ENCODE data around the gene SAMD4B.
"Not testable (repeated sequence)": the region's sequence is repeated elsewhere in the genome, so short reads cannot be mapped to it uniquely, and the experiment has no call there.

The SAMD4B gene

DNA sequence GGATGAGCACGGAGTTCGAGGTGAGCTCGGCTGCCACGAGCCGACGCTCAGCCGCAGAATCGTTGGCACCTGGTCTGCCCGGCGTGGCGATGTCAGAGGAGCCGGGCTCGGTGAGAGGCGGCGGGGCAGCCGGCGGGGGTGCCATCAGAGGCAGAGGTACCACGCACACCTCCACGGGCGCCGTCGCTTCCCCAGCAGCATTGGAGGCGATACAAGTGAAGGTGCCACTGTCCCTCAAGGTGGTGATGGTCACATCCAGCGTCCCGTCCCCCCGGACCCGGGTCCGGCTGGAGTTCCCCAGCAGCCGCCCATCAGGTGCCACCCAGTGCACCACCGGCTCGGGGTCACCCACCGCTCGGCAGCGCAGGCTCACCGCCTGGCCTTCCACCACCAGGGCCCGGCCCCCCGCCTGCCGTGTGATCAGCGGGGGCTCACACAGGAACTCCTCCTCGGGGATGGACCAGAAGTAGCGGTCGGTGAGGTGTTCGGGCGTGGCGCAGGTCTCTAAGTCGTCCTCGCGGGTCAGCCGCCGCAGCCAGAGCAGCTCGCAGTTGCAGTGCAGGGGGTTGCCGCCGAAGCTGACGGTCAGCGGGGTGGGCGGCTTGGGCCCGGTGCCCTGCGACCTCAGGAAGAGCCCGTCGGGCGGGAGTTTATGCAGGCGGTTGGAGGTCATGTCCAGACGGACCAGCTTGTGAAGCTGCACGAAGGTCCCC, 28.0 kb upstream of the SAMD4B start:
- no peak for DNase-seq (ENCODE audit: low read depth)

DNA sequence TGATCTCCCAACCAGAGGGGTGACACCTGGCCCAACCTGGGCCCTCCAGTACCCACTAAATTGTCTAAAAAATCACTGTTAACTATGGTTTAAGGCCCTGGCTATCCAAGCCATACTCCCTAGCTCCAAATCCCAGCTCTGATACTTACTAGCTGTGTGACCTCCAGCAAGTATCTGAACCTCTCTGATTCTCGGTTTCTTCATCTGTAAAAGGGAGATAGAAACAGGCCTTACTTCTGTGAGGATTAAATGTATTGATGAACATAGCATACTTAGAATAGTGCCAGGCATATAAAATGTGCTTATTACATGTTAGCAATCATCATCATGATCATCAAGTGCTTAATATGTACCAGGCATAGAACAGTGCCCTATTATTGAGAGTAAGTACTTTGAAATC, 26.3 kb upstream of the SAMD4B start:
- DNase-seq (ENCODE audit: low read depth), result no peak

DNA sequence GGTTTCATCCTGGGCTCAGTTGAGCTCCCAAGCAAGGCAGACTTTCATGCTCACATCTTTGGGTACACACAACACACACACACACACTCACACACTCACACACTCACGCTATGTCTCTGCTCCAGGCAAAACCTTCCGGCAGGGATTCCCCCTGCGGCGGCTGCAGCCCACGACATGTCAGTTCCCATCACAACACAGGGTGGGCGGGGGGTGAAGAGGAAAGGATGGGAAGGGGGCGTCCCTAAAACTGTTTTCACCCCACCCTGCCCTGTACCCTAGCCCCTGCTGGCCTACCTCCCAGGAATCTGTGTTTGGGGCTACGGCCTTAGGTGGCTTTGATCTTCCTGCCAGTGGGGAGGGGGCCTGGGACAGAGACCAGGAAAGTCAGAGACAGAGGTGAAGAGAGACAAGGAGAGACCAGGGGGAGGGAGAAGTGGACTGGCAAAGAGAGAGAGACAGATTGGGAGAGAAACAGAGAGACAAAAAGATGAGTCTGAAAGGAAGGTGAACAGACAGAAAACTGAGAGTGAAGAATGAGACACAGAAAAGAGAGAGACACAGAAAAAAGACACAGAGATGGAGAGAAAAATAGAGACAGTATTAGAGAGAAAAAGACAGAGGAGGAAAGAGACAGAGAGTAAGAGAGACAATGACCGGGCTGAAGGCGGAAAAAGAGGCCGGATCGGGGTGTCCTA, 25.4 kb upstream of the SAMD4B start:
- DNase-seq (ENCODE audit: low read depth), result no peak

DNA sequence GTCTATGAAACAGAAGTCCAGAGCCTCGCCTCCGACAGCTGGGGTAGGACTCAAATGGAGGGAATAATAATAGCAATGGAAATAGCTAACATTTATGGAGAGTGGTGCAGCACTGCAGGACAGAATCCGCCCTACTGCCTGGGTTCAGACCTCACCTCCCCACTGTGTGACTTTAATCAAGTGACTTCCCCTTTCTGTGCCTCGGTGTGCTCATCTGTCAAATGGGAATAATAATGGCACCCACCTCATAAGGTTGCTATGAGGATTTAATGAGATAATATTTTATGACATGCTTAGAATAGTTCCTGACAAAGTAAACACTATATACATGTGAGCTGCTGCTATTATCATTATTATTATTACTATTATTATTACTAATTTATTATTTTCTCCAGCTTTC, 24.7 kb upstream of the SAMD4B start:
- DNase-seq (ENCODE audit: low read depth), result no peak

DNA sequence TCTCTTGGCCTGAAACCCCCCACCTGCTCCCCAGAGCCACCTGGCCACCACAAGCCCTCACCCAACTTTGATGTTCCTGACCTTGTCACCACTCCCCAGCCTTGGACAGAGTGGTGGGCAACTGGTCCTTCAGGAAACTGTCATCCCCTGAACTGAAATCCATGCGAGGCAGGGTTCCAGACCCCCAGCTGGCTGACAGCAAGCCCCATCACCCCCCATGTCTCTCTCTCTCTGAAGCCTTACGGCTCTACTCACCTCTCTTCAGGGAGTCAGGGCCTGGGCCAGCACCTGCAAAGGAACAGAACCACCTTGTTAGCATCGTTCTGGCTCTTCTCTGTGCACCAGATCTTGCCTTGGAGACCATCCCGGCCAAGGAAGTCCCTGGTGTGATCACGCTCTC, 24.1 kb upstream of the SAMD4B start:
- no peak for DNase-seq (ENCODE audit: low read depth)

DNA sequence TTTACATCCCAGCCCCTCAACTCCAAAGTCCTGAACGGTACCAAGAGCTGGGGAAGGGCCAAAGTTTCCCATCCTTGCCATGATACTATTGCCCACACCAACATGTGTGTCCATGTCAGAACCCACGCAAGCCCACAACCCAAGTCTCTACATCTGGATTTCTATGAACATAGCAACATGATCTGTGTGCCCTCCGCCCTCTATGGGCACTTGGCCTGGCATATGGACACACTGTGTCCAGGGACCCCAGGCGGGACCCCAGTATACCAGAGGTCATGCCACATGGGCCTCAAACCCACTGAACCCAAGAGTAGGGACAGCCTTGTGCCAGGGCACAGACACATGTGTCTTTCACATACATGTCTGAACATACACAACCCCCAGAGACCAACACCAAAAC, 23.5 kb upstream of the SAMD4B start:
- DNase-seq (ENCODE audit: low read depth), result no peak

DNA sequence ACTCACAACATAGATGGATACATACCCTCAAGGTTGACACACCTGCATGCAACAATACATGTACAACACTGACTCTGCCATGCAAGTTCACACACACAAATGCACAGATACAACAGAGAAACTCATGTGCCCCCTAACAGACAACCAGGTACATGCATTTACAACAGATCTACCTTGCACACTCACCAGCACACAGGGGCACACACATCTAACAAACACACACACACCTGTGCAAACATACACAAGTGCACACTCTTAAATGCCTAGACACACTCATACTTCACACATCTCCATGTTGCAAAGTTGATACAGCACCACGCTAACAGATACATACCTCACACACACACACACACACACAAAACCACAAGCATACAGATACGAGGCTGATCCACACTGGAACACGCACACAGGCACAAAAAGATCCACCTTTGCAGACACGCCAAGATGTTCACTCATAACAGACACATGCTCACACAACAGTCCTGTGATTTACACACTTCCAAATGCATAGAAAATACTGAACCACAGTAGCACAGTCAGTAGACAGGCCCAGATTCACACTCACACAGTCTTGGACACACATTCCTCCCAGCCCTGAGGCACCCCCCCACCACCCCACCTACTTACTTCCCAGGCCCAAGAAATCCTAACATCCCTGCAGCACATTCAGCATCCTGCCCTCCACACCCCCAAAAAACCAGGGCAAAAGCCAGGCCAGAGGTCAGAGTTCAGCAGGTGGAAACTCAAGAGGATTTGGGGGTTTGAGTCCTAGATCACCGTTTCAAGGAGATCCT, 22.9 kb upstream of the SAMD4B start:
- DNase-seq (ENCODE audit: low read depth), result no peak

DNA sequence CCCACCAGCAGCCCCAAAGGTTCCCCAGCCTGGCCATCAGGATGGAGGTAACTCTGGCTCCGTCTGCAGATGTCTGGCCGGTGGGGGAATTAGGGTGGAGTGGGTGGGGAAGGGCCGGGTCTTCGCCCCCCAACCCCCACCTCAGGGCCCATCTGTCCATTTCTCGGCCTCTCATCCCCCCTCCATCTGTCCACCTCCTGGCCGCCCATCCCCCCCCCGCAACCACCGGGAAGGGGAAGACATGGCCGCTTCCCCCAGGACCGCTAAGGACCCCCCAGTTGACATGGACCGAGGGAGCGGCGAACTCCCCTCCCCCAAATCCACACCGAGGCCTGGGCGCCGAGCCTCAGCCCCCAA, 22.4 kb upstream of the SAMD4B start:
- no peak for DNase-seq (ENCODE audit: low read depth)

DNA sequence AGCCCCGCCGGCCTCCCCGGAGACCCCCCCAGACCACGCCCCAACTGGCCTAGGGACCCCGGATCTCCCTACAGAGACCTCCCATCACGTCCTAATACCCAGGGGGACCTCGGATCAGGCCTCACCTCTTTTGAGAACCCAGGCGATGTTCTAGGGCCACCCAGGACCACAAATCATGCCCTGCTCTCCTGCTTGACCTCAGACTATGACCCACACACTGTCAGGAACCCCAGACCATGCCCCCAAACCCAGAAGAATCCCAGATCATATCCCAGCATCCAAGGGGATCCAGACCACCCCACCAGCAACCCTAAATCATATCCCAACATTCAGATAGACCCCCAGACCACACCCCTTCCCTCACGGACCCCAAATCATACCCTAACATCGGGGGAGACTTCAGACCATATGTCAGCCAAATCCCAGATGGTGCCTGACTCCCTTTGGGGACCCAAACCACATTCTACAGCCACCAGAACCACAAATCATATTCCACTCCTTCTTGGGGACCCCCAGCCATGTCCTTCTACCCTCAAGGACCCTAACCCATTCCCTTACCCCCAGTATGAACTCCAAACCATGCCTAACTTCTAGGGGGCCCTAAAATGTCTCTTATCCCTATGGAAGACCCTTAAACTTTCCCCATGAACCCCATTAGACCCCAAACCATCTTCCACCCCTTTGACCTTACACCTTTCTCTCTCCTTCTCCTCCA, 20.9 kb upstream of the SAMD4B start:
- DNase-seq (ENCODE audit: low read depth), result no peak

DNA sequence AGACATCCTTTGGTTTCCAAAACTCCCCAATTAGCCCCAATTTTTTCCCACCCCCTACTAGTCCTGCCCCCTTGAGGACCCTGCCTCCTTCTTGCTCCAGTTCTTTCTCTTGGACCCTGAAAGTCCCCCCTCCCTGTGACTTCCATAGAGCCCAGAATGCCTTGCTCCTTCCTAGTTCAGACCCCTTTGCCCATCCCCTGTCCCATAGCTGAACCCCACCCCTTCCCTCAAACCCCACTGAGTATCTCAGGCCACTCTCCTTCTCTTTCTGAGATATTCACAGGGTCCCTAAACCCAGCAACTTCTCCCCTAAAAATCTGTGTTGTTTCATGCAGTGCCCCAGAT, 20.4 kb upstream of the SAMD4B start:
- DNase-seq (ENCODE audit: low read depth), result no peak

DNA sequence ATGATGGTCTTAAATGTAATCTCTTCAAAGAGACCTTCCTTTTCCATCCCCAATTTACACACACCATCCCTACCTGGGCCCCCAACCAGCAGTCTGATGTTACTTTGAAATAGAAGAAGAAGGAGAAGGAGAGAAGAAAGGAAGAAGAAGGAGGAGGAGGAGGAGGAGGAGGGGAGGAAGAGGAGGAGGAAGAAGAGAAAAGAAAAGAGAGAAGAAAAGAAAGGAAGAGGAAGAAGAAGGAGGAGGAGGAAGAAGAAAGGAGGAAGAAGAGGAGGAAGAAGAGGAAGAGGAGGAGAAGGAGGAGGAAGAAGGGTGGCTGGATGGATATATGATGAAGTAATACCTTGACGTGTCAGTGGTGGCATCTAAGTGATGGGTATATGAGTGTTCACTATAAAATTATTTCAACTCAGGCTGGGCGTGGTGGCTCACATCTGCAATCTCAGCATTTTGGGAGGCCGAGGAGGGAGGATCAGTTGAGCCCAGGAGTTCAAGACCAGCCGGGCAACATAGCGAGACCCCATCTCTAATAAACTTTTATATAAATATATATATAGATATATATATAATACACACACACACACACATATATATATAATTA, 17.9 kb upstream of the SAMD4B start:
- DNase-seq (ENCODE audit: low read depth), result no peak

DNA sequence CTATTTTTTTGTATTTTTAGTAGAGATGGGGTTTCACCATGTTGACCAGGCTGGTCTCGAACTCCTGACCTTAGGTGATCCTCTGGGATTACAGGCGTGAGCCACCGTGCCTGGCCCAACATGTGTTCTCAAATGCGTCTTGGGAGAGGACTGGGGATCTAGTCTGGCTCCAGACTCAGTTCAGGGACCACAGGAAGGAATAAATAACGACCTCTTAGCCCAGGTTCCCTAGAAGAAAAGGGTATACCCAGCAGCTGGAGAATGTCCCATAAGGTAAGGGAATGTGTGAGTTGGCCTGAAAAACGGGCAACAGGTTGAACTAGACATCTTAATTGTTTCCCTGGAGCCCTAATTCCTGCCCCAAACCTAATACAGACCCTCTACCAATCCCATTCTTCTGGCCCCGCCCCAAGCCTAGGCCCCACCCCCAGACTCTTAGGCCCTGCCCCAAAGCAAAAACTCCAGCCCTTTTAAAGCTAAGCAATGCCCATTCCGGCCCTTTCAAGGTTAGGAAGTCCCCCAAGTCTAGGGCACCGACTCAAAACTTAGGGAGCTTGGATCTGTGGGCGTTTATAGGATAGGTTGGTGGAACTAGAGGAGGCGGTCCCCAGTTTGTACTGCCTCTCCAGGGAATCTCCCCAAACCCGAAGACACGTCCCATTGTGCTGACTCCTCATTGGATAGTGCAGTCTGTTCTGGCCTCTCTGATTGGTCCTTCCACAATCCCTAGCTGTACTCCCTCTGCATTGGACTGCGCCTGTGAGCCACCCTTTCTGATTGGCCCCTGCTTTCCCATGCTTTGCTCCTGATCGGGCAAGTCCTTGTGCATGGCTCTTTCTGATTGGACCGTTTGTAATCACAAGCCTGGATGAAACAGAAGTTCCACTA, 16.2 kb upstream of the SAMD4B start:
- no peak for DNase-seq (ENCODE audit: low read depth)

DNA sequence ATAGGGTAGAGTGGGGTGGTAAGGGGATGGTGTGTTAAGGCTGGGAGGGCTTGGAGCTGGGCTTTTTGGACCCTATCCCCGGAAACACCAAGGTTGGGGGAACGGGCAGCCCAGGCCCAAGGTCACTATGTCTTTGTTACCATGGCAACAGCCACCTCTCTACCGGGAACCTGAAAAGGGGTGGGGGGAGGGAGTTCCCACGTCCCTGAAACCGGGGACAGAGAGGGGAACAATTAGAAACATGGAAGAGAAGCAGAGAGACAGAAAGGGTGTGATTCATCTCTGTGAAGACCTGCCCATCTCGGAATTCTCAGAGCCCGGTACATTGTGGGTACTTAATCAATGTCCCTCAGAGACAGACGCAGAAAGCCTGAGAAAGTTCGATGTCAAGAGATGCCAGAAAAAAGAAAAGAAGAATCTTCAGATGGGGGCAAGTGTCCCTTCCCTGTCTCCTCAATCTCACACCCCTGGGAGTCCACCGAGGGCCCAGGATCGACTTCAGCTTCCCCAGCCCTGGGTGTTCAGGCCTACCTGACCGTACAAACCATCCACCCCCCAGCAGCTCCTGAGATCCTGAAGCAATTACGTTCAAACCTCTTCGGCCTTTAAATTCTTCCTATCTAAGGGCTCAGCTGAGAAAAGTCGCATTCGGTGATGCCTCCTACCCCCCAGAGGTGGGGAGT, 14.7 kb upstream of the SAMD4B start:
- DNase-seq (ENCODE audit: low read depth), result no peak

DNA sequence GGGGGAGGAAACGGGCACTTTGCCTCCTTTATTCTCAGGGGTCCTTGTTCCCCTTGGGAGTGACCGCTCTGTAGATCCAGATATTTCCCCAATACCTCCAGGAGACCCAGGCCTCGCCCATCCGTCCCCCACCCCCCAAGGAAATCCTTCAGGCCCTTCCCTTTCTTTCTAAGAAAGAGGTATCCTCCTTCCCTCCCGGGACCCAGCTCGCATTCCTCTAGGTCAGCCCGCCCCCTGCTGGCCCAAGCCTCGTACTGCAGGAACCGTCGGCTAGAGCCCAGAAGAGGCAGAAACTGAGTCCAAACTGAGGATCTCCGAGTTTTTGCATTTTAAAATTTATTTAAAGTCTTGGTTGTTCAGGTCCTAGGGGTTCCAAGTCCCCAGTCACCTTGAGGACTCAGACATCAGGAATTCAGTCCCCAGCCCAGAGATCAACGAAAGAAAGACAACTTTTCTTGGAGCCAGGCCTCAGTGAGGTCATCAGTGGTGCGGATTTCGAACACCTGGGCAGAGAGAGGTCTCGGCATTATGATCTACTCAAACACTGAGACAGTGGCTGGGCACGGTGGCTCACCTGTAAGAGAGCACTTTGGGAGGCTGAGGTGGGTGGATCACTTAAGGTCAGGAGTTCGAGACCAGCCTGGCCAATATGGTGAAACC, 14.0 kb upstream of the SAMD4B start:
- DNase-seq (ENCODE audit: low read depth), result peak; percentile 74

DNA sequence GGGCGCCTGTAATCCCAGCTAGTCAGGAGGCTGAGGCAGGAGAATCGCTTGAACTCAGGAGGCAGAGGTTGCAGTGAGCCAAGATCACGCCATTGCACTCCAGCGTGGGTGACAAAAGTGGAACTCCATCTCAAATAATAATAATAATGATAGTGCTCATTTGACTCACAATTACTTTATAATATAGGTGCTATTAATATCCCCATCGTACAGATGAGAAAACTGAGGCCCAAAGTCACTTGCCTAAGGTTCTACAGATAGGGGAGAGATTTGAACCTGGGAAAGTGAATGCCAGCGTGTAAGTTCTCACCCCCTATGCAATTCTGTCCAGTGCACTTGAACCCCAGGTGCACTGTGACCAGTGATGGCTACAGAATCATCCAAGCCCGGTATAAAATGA, 12.3 kb upstream of the SAMD4B start:
- DNase-seq (ENCODE audit: low read depth), result no peak

DNA sequence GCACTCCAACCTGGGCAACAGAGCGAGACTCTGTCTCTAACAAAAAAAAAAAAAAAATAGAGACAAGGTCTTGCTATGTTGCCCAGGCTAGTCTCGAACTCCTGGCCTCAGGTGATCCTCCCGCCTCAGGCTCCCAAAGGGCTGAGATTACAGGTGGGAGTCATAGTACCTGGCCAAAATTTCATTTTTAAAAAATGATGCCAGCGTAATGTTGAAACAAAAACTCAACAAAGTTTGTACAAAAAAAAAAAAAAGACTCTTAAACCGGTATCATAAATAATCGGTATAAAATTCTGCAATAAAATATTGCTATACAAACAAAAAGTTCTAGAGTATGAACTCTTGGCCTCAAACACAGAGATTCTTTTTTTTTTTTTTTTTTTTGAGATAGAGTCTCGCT, 9.9 kb upstream of the SAMD4B start:
- DNase-seq (ENCODE audit: low read depth), result no peak

DNA sequence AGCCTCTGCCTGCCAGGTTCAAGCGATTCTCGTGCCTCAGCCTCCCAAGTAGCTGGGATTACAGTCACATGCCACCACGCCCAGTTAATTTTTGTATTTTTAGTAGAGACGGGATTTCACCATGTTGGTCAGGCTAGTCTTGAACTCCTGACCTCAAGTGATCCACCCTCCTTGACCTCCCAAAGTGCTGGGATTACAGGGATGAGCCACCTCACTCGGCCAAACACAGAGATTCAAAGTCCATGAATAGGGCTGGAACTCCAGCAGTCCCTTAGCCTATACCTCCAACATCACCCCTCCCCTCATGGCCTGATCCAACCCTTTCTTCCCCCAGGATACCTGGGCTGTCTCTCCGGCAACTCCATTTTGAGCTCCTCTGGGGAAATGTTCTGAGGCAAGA, 9.5 kb upstream of the SAMD4B start:
- not testable (repeated sequence) for DNase-seq (ENCODE audit: low read depth)

DNA sequence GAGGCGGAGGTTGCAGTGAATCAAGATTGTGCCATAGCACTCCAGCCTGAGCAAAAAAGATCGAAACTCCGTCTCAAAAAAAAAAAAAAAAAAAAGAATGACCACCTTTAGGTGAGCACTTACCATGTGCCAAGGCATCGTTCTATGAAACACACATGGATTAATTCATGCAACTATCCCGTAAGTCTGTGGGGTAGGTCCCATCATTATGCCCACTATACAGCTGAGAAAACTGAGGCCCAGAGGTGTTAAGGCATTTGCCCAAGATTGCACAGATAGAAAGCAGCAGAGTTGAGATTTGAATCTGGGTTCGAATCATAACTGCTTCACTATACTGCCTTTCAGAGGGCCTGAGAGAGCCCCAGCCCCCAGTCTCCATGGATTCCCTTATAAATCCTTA, 8.7 kb upstream of the SAMD4B start:
- DNase-seq (ENCODE audit: low read depth), result no peak

DNA sequence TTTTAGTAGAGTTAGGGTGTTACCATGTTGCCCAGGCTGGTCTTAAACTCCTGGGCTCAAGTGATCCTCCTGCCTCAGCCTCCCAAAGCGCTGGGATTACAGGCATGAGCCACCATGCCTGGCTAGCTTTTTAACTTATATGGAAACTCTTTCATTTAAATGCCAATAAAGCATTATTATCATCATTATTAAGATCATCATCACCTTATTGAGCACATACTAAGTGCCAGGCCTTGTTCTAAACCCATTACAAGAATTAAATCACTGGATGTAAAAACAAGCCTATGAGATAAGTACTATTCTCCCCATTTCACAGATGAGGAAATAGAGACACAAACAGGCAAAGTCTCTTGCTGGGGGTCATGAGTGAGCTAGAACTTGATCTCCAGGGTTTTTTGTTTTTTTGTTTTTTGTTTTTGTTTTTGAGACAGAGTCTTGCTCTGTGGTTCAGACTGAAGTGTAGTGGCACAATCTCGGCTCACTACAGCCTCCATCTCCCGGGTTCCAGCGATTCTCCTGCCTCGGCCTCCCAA, 7.7 kb upstream of the SAMD4B start:
- no peak for DNase-seq (ENCODE audit: low read depth)

DNA sequence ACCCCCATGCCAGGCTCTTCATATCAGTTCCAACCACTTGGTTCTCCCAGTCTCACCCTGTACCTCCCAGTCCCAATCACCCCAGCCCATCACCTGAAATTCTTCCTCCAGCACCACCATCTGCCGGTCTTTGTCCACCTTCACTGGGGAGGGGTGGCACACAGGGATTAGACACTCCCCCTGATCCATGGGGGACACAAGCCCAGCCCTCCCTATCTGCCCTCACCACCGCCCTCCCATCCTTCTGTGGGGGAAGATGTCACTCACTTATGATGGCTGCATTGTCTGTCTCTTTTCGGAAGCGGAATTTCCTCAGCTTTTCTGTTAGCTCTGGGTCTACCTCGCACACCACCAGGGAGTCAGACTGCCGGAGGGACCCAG, 7.1 kb upstream of the SAMD4B start:
- DNase-seq (ENCODE audit: low read depth), result no peak

All from T follicular helper cell (primary cell).